Keratinocyte (primary cell): ENCODE measurements around the gene KRT31. TPM values are rescaled to one million over a fixed set of nuclear protein-coding genes. Genes with fewer than 3 reads are reported as not detected.

ENCODE experiments used
- DNase-seq: peaks from one replicate; pipeline ENCODE4 v3.0.0-alpha.2; 2011; ENCODE audit warnings: low read depth, missing footprints, low spot score
- FAIRE-seq: peaks from 2 replicates; lab custom pipeline; 2011; peaks lifted over from hg19 to GRCh38; lab: Jason Lieb, UNC
- H2AFZ ChIP-seq: 2 replicates; pipeline ENCODE4 v1.6.0; 2012; ENCODE audit warnings: low read length, control low read depth, inconsistent platforms; ENCODE audit not compliant: control insufficient read depth
- H3K27ac ChIP-seq: 2 replicates; pipeline ENCODE4 v1.5.1; 2011; ENCODE audit warnings: low read length; ENCODE audit not compliant: control insufficient read depth, insufficient read depth
- H3K27me3 ChIP-seq: 3 replicates; pipeline ENCODE4 v1.6.0; 2011; ENCODE audit warnings: low read length; ENCODE audit not compliant: control insufficient read depth, insufficient read depth; ENCODE audit errors: extremely low read depth
- H3K36me3 ChIP-seq, 2 experiments: 2 replicates in 1 of 2; 3 replicates in 1 of 2; pipeline ENCODE4 v1.5.1; 2011; ENCODE audit warnings: low read length in 2 of 2, mild to moderate bottlenecking in 1 of 2; ENCODE audit not compliant: control insufficient read depth in 2 of 2, insufficient read depth in 2 of 2; ENCODE audit errors: extremely low read depth in 1 of 2
- H3K4me1 ChIP-seq: 3 replicates; pipeline ENCODE4 v1.5.1; 2011; ENCODE audit warnings: low read length; ENCODE audit not compliant: control insufficient read depth, insufficient read depth; ENCODE audit errors: extremely low read depth
- H3K4me2 ChIP-seq: 3 replicates; pipeline ENCODE4 v1.6.0; 2011; ENCODE audit warnings: low read depth, low read length; ENCODE audit not compliant: control insufficient read depth, insufficient read depth; ENCODE audit errors: extremely low read depth
- H3K4me3 ChIP-seq, 3 experiments: fragments of 200-600 bp in 1 of 3; sonication (generic) in 1 of 3; 2 replicates in 2 of 3; 3 replicates in 1 of 3; pipeline ENCODE4 v1.5.1; 2011 to 2016; ENCODE audit warnings: low read length in 3 of 3, mild to moderate bottlenecking in 3 of 3, control low read depth in 2 of 3, inconsistent platforms in 1 of 3, low read depth in 1 of 3, mixed read lengths in 1 of 3, mixed run types in 1 of 3, moderate library complexity in 1 of 3; ENCODE audit not compliant: control insufficient read depth in 2 of 3, insufficient read depth in 2 of 3; ENCODE audit errors: extremely low read depth in 1 of 3
- H3K79me2 ChIP-seq: 2 replicates; pipeline ENCODE4 v1.6.0; 2012; ENCODE audit warnings: low read length; ENCODE audit not compliant: control insufficient read depth, insufficient read depth
- H3K9ac ChIP-seq: 3 replicates; pipeline ENCODE4 v1.6.0; 2011; ENCODE audit warnings: low read length; ENCODE audit not compliant: control insufficient read depth, insufficient read depth; ENCODE audit errors: extremely low read depth
- H3K9me1 ChIP-seq: 3 replicates; pipeline ENCODE4 v1.6.0; 2011; ENCODE audit warnings: low read length; ENCODE audit not compliant: control insufficient read depth, insufficient read depth; ENCODE audit errors: extremely low read depth
- H3K9me3 ChIP-seq: 2 replicates; pipeline ENCODE4 v1.5.1; 2012; ENCODE audit warnings: low read depth, low read length; ENCODE audit not compliant: control insufficient read depth
- H4K20me1 ChIP-seq: 3 replicates; pipeline ENCODE4 v1.6.0; 2011; ENCODE audit warnings: low read length; ENCODE audit not compliant: control insufficient read depth, insufficient read depth; ENCODE audit errors: extremely low read depth
- EZH2 ChIP-seq: IDR thresholded peaks from one replicate; pipeline ENCODE4 v1.6.1; 2012; ENCODE audit warnings: inconsistent platforms, mild to moderate bottlenecking, low read length, moderate library complexity
- dilution Hi-C: fragments of 300-500 bp; cut with MboI; formaldehyde crosslinking; loops from one replicate; pipeline ENCODE4 v1.7.0; 2020; ENCODE audit warnings: low sequenced_read_pairs; ENCODE audit not compliant: extremely low pct_ligation_motif_present
- polyA plus RNA-seq, 5 experiments: library from polyadenylated mRNA; depleted of rRNA in 3 of 5; stranded (reverse) in 3 of 5; stranded (forward) in 1 of 5; unstranded in 1 of 5; fragments of >200 nt; gene quantifications; 1 replicate in 1 of 5; 2 replicates in 3 of 5; 3 replicates in 1 of 5; pipeline versions ENCODE4 v1.2.1 to v1.2.3, GENCODE V29; 2011 to 2012; ENCODE audit warnings: missing spikeins in 2 of 5, low read depth in 1 of 5, low replicate concordance in 1 of 5
- TF ChIP-seq, protein P1 (sequence below), 3 experiments: IDR thresholded peaks in 1 of 3; conservative IDR thresholded peaks in 1 of 3; optimal IDR thresholded peaks in 1 of 3; 2 replicates in 2 of 3; 3 replicates in 1 of 3; pipeline versions ENCODE3 to v1.5.1; 2011; ENCODE audit warnings: low read length in 3 of 3, mild to moderate bottlenecking in 3 of 3, moderate library complexity in 2 of 3, control low read depth in 1 of 3, inconsistent platforms in 1 of 3; ENCODE audit not compliant: insufficient read depth in 2 of 3; ENCODE audit errors: extremely low read depth in 1 of 3

The KRT31 gene
- polyA plus RNA-seq, 1 donor (not counting 4 experiments of a cell fraction or from before 2014, with no cell fraction given): 24.9 TPM

DNA sequence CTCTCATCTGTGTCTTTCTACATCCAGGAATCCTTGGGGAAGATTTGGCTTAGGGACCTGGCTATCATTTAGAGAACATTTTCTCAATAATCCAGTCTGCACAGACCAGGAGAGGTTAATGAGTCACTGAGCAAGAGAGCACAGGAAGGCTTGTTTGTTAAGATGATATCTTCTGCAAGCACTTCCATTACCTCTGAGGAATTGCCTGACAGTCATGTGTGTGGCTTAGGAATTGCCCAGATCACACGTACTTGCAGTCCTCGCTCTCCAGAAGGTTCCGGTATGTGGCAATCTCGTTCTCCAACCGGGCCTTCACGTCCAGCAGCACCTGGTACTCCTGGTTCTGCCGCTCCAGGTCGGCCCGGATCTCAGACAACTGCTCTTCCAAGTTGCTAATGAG, 23.7 kb upstream of the KRT31 start:
- no peaks in the 10 kb centered on the region for H3K79me2 ChIP-seq
- H3K4me3 ChIP-seq: peak overlapping the region in 2 of 3 experiments; percentile 15 to 38
- TF ChIP-seq, protein P1, sequence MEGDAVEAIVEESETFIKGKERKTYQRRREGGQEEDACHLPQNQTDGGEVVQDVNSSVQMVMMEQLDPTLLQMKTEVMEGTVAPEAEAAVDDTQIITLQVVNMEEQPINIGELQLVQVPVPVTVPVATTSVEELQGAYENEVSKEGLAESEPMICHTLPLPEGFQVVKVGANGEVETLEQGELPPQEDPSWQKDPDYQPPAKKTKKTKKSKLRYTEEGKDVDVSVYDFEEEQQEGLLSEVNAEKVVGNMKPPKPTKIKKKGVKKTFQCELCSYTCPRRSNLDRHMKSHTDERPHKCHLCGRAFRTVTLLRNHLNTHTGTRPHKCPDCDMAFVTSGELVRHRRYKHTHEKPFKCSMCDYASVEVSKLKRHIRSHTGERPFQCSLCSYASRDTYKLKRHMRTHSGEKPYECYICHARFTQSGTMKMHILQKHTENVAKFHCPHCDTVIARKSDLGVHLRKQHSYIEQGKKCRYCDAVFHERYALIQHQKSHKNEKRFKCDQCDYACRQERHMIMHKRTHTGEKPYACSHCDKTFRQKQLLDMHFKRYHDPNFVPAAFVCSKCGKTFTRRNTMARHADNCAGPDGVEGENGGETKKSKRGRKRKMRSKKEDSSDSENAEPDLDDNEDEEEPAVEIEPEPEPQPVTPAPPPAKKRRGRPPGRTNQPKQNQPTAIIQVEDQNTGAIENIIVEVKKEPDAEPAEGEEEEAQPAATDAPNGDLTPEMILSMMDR (optimal IDR thresholded peaks at IDR 0.05 in 1 of 3, IDR thresholded peaks at IDR 0.05 in 1 of 3, conservative IDR thresholded peaks at IDR 0.05 in 1 of 3; ENCODE audit: extremely low read depth in 1 of 3, insufficient read depth in 2 of 3, low read length in 3 of 3): no peak
- no peak for TF ChIP-seq EZH2
- H2AFZ ChIP-seq: peak overlapping the region; percentile 32
- H3K27me3 ChIP-seq: no peaks in the 10 kb centered on the region
- peak overlapping the region; percentile 46 for H3K4me2 ChIP-seq
- peak; percentile 100 for FAIRE-seq
- H4K20me1 ChIP-seq: no peaks in the 10 kb centered on the region
- H3K9ac ChIP-seq: peak overlapping the region; percentile 58
- H3K36me3 ChIP-seq: no peaks in the 10 kb centered on the region
- DNase-seq: no peak
- H3K9me3 ChIP-seq: no peaks in the 10 kb centered on the region
- H3K9me1 ChIP-seq: peaks cover 2% of the 10 kb centered on the region
- dilution Hi-C loops: no loop called here
- peaks cover 48% of the 10 kb centered on the region for H3K4me1 ChIP-seq
- H3K27ac ChIP-seq: peak overlapping the region; percentile 88

DNA sequence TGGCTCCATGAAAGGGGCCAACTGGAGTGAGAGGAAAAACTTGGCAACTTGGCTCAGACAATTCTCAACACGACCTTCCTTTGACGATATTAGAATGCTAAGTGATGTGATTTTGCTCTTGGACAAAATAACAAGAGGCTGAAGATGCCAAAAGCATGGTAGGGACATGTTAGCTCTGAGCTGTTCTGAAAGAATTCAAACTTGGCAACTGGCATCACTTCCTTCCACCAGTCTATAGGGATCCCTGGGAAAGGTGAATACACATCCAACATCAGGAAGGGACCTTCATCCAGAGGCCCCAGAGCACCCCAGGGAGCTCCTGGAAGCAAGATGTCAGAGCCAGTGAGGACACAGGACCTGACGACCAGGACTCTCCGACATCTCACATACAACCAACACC, 22.7 kb upstream of the KRT31 start:
- H2AFZ ChIP-seq: no peak overlapping the region
- DNase-seq (no peak), FAIRE-seq (peak; percentile 98)
- H3K27ac ChIP-seq: peak overlapping the region; percentile 88
- H3K9me1 ChIP-seq: peaks cover 2% of the 10 kb centered on the region
- no peaks in the 10 kb centered on the region for H3K9me3 ChIP-seq
- dilution Hi-C loops: no loop called here
- TF ChIP-seq, protein P1 (optimal IDR thresholded peaks at IDR 0.05 in 1 of 3, IDR thresholded peaks at IDR 0.05 in 1 of 3, conservative IDR thresholded peaks at IDR 0.05 in 1 of 3; ENCODE audit: extremely low read depth in 1 of 3, insufficient read depth in 2 of 3, low read length in 3 of 3): no peak
- no peak for TF ChIP-seq EZH2
- no peaks in the 10 kb centered on the region for H3K36me3 ChIP-seq
- H4K20me1 ChIP-seq: no peaks in the 10 kb centered on the region
- H3K79me2 ChIP-seq: no peaks in the 10 kb centered on the region
- no peak overlapping the region for H3K4me3 ChIP-seq
- H3K4me2 ChIP-seq: peak overlapping the region; percentile 46
- peak overlapping the region; percentile 58 for H3K9ac ChIP-seq
- H3K4me1 ChIP-seq: peaks cover 48% of the 10 kb centered on the region
- H3K27me3 ChIP-seq: no peaks in the 10 kb centered on the region
